Mucosa of gallbladder (tissue), 1 donor: ENCODE data around the gene SLC4A8. TPM values are rescaled to one million over a fixed set of nuclear protein-coding genes. Genes with fewer than 3 reads are reported as not detected.
A peak's percentile ranks its signal among the peaks of the same experiment; 100 is the strongest.
"Not testable (repeated sequence)": the region's sequence is repeated elsewhere in the genome, so short reads cannot be mapped to it uniquely, and the experiment has no call there.

Source experiments
- DNase-seq: peaks from one replicate; pipeline ENCODE4 v3.0.0-alpha.2; 2020; ENCODE audit warnings: low spot score
- total RNA-seq: library from RNA; stranded (reverse); gene quantifications from one replicate; pipeline ENCODE4 v1.2.1, GENCODE V29; 2021
- donor health status: DM: no; HTN: no; CAD: no.

SLC4A8 gene
- total RNA-seq, 1 donor from 2014 or later, result 2.6 TPM

DNA sequence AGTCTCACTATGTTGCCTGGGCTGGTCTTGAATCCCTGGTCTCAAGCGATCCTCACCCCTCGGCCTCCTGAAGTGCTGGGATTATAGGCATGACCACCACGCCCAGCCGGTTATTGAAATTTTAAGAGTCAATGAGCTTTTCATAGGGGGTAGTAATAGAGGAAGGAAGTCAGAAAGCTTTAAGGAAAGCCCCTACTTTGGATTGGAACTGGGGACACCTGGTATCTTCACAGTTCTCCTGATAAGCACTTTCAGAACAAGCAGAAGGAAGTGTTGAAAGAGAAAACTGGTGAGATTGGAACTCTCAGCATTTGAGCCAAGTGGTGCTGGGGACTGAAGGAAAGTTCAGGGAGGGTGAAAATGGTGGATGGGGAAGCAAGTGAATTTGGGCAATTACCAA, 5.1 kb downstream of the SLC4A8 start:
- no peak for DNase-seq

DNA sequence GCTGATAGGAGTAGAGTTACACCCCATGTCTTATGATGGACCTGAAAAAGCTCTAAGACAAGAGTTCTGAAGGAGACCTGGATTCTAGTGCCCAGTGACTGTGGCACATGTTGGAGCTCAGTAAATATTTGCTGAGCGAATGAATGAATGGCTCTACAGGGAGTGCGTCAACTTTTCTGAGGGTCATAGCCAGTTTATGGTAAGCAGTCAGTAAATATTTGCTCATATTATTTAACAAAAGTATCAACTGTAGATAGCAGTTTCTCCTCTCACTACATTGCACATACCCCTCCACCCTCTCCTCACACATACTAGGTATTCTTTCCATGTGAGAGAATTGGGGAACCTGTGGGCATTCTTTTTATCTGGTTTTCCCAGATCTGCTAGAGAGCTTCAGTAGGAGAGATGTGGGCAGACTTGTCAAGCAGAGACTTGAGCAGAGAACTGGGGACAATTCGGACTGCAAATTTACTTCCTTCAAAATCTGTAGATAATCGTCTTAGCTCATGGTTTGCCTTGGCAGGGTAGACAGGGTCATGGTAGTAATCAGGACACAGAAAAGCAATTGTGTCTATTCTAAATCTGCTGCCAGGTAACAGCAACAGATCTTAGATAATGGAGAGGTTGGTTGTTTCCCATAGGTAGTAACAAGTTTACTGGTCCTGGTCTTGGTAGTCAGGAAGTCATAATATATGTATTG, 5.7 kb downstream of the SLC4A8 start:
- DNase-seq, result peak; percentile 16

DNA sequence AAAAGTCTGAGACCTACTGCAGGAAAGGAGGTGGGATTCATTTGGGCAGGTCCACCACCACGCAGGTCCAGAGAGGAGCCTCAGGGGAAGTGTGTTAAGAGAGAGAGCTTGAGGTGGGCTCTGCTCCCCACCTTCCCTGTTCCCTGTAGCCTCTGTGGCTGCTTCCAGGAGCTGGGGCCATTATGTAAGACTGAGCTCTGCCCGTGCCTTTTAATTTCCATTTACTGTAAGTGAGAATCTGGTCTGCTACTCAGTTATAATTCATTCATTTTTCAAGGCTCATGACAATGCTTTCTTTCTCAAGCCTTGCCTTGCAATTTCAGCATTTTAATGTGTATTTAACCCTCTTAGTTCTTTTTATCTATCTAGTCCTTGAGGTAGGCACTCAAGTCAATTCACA, 8.3 kb downstream of the SLC4A8 start:
- DNase-seq, result no peak

DNA sequence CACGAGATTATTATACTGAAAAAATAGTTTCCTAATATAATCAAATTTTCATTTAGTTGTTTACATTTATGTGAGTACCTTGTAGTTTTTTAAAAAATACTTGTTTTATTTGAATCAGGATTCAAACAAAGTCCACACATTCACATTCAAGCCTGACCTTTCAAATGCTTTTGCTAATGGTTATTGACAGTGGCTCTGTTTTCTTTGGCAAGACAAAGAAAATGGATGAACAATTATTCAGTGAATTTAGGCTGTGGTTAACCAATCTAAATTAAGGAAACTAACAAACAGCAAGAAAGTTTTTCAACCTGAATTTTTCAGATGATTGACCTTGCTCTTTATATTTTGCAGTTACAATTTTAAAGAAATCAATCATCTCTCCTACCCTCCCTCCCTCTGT, 9.7 kb downstream of the SLC4A8 start:
- DNase-seq, result no peak

DNA sequence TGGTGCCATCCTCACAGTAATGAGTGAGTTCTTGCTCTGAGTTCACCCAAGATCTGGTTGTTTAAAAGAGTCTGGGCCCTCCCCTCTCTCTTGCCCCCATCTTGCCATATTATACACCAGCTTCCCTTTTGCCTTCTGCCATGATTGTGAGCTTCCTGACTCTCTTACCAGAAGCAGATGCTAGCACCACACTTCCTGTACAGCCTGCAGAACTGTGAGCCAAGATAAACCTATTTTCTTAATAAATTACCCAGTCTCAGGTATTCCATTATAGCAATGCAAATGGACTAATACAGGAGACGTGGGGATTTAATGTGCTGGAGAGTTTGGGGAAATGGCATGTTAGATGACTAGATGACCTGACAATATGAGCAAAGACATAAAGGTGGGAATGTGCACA, 12.8 kb downstream of the SLC4A8 start:
- no peak for DNase-seq

DNA sequence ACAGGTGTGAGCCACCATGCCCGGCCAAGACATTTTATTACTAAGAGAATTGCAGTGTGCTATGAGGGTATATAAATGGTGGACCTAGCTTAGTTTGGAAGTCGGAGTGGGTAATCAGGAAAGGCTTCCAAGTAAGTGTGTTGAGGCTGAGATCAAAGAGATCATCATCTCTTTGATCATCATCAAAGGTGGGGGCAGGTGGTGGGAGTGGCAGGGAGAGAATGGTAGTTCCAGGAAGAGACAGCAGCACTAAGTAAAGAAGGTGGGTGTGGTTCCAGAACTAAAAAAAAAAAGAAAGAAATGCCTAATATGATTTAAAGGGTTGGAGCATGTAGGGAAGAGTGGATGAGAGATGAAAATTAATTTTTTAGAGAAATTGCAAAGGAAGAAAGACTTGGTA, 14.7 kb downstream of the SLC4A8 start:
- DNase-seq, result no peak

DNA sequence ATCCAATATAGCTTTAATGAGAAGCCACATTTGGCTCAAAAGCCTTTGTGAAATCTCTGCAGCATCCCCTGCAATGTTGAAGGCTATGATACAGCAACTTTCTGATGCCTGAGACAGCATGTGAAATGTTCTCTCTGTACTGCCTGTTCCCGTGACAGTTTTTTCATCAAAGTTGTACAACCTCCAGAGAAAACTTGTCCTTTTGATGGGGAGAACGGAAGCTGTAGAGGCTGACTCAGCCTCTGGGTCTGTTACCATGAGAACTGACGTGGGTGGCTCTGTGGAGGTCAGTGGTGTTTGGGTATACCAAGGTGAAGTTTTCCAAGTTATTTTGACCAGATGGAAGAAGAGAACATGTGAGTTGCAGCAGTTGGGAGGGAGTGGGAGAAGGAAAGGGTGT, 17.0 kb downstream of the SLC4A8 start:
- no peak for DNase-seq

DNA sequence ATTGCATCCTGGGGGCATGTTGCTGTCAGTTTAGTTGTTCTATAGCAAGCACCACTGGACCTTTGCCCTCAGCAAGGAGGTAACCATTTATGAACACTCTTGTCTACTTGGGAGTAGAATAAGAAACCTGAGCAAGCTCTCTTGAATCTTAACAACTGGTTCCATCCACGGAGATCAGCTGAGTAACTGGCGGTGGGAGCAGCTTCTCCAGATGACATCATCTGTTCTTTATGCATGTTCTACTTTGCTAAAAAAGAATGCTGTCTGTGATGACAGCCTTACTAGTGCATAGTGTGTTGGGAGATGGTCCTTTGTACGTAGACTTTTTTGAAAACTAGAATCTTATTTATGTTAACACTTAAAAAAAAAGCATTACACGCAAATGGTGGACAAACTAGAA, 17.7 kb downstream of the SLC4A8 start:
- DNase-seq, result no peak

DNA sequence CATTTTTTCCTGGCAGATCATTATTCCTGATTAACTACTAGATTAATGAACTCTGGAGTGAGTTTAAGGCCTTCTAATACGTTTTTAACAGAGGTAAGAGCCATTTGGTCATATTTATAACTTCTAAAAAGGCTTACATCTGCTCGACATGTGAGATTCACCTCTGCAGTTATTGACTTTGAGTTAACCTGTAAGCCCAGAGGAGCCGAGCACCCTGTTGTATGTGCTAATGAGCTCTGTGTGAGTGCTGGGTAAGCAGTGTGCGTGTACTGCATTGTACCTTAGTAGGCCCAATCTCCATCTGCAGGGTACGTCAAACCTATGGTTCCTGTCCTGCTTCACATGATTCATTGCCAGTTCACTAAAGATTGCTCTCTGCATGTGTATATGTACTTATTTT, 18.9 kb downstream of the SLC4A8 start:
- DNase-seq, result no peak

DNA sequence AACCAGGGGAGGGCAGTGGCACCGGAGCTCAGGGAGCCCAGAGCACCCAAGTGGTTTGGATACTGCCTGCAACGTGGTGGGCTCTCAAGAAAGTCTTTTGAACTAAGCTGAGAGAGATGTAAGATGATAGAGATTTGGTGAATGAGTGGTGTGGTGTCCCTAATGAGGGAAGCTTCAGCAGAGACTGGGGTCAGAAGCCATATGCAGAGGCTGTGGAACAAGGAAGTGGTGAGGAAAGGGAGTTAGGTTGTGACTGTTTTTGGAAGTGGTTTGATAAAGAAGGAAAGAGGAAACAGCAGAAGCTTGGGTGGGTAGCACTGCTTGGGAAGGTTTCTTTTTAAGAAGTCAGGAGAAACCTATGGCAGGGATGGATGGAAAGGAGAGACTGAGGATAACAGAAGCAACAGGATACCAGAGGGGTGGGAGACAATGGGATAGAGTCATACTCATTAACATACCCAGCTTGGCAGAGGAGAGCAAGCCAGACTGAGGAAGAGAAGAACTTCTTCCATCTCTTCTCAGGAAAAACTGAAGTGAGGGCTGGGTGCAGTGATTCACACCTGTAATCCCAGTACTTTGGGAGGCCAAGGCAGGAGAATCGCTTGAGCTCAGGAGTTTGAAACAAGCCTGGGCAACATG, 24.1 kb downstream of the SLC4A8 start:
- DNase-seq, result no peak

DNA sequence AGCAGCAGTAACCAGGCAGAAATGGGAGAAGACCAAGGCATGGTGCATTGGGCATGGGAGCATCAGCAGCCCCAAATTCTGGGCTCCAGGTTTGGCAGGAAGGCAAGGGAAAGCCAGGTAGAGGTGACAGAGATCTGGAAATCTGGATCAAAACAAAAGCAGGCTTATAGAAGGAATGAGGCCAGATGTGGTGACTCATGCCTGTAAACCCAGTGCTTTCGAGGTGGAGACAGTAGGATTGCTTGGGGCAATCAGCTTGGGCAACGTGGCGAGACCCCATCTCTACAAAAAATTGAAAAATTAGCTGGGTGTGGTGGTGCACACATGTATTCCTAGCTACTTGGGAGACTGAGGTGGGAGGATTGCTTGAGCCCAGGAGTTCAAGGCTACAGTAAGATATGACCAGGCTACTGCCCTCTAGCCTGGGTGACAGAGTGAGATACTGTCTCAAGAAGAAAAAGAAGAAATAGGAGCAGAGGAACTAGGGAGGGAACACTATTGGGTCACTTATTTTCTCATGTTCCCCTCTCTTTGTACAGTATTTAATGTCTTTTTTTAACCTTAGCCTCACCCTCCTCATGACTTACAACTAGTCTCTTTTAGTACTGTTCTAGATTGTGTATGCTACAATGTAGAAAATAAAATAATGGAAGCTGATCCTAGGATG, 25.1 kb downstream of the SLC4A8 start:
- no peak for DNase-seq

DNA sequence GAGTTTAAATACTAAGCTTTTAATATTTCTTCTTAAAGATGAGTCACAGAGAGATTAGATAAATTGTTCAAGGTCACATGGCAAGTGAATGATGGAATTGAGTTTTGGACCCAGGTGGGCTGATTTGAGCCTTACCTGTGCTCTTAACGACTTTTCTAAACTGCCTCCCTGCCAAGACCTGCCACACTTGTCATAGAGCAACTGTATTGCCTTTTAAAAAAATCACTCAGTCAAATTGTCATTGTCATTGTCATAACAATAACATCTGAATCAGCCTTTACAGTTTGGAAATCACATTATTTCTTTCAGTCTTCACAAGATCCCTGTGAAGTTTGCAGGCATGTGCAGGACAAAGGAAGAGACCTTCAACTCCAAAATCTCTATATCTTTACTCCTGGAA, 25.7 kb downstream of the SLC4A8 start:
- no peak for DNase-seq

DNA sequence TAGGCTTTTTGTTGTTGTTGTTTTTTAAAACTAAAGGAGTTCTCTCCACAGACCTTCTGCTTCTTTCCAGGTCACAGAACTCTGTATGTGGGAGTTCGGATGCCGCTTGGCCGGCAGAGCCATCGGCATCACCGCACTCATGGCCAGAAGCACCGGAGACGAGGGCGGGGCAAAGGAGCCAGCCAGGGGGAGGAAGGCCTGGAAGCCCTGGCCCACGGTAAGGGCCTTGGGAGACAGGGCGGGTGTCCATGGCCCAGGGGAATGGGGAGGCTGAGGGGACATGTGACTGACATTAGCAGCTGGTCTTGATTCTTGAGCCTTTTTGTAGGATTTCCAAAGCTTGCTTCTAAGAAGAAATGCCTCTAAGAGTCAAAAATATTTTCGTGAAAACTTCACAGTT, 26.2 kb downstream of the SLC4A8 start:
- no peak for DNase-seq

DNA sequence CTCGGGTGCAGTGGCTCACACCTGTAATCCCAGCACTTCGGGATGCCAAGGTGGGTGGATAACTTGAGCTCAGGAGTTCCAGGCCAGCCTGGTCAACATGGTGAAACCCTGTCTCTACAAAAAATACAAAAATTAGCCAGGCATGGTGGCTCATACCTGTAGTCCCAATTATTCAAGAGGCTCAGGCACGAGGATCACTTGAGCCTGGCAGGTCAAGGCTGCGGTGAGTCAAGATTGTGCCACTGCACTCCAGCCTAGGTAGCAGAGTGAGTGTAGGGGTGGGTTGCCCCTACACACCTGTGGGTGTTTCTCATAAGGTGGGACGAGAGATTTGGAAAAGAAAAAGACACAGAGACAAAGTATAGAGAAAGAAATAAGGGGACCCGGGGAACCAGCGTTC, 29.4 kb downstream of the SLC4A8 start:
- not testable (repeated sequence) for DNase-seq

DNA sequence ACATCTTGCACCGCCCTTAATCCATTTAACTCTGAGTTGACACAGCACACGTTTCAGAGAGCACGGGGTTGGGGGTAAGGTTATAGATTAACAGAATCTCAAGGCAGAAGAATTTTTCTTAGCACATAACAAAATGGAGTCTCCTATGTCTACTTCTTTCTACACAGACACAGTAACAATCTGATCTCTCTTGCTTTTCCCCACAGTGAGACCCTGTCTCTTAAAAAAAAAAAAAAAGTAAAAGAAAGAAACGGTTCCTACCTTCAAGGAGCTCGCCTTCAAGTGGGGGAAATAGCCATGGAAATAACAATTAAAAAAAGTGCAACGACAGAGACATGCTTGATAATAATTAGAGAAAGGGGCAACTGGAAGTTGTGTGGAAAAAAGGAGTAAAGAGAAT, 30.4 kb downstream of the SLC4A8 start:
- DNase-seq, result not testable (repeated sequence)

DNA sequence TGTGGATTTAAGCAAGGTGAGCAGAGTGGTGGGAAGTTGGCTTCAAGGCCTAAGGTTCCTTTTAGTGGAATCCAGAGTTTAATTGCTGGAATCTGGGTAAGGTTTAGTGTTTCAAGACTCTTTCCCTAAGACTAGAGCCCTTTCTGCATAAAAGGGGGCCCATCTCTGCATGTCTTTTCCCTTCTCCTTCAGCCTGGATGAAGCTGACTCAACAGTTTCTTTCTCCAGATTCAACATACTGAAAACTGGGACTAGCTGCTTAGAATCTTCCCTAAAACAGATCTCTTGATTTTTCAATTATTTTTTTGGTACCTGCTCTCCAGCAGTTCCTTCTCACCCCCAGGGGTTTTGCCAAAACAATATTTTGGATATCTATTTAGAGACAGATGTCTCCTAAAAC, 34.0 kb downstream of the SLC4A8 start:
- DNase-seq, result no peak

DNA sequence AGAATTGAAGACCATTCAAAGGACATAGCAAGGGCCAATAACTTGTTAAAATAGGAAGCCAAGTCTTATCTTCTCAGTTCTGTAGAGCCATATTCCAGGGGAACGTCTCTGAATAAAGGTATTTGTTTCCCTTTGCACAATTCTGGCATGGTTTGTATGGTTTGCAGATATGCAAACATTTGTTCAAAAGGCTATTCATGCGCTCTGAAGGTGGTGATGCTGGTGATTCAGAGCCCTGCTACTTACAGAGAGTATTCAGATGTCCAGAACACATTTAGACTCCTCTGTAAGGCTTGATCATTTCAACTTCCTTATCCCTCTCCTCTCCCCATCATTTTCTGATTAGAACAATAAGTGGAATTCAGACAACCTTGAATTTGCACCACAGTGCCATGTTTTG, 35.9 kb downstream of the SLC4A8 start:
- no peak for DNase-seq

DNA sequence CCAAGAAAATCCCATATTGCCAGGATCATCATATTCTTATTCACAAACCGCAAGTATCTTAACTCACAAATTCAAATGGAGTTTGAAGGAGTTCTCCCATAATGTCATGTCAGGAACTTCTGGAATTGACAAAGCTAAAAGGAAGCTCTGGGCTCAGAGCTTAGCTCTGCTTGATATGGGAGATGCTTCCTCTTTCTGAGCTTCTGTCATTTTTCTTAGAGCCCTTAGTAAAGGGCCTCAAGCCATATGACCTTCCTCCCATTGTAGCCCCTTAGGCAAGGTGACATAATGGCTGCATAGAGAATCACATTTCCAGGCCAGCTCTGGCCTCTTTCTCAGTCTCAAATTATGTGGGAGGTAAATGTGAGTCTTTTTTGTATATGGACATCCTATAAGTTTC, 40.9 kb downstream of the SLC4A8 start:
- no peak for DNase-seq

DNA sequence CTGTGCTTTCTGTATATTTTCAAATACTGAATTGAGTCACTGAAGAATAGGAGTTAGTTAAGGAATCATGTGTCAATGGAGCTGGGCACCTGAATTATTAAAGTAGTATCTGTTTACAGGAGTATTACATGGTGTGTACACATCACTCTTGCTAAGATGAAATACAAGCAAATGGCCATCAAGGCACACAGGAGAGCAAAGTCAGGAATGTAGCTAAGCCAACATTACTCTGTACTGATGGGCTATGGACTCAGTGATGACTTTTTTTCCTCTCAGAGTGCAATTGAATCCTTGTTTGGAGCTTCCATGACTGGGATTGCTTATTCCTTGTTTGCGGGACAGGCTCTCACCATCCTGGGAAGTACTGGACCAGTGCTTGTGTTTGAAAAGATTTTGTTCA, 45.5 kb downstream of the SLC4A8 start:
- no peak for DNase-seq

DNA sequence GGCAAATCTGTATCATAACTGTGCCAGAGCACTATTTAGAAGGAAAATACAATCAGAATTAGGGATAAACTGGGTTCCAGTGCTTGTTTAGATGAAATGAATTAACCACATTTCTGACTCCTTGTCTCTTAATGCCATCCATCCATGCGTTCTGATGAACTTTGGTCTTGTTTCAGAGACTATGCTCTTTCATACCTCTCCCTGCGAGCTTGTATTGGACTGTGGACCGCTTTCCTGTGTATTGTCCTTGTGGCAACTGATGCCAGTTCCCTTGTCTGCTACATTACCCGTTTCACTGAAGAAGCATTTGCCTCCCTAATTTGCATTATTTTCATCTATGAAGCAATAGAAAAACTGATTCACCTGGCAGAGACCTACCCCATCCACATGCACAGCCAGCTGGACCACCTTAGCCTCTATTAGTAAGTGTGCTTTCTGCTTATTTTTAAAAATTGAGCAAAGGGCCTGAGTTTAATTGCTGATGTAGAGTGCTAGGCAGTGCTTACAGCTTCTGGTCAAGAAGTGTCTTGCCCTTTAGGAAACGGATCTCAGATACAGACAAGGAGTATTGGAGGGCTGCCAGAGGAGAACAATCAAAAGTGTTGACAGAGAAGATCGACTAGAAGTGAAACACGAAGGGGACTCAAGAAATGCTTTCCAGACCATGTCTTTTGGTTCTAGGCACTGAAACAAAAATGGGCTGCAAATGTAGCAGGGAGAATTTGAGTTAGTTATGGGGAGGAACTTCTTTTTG, 46.7 kb downstream of the SLC4A8 start:
- peak; percentile 45 for DNase-seq

DNA sequence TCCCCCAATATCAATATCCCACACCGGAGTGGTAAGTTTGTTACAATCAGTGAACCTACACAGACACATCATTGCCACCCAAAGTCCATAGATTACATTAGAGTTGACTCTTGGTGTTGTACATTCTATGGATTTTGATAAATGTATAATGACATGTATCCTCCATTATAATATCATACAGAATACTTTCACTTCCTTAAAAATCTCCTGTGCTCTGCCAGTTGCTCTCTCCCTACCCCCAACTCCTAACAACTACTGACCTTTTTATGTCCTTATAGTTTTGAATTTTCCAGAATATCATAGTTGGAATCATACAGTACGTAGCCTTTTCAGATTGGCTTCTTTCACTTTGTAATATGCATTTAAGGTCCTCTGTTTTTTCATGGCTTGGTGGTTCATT, 48.4 kb downstream of the SLC4A8 start:
- no peak for DNase-seq

DNA sequence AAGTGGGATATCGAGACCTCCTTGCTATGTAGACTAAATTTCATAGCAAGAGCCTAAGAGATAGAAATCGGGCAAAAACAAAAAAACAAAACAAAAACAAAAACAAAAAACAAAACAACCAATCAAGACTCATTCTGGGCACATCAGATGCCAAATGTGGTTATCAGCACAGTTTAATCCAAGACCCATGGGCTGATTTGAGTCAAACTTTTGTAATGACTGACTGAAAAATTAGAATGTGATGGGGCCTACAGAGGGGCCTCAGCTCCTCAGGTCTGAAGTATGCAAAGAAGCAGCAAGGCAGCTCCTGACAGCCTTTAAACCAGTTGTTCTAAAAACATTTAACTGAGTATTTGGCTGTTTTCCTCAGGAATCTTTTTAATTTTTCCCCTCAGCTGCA, 49.3 kb downstream of the SLC4A8 start:
- DNase-seq, result no peak

DNA sequence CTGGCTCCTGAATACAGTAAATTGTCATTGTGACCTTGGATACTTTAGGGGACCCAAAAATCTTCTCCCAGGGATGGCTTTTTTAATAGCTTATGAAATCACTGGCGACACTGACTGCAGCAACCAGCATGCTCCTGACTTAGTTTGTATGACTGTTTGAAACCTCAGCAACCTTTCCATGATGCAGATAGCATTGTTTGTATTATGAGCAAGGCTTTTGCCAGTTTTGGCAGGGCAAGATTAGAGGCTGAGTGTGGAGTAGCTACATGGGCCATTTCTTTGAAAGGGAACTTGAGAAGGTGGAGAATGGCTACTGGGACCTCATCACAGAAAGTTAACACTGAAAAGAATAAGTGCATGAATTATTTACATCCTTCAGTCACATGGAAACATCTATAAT, 50.9 kb downstream of the SLC4A8 start:
- DNase-seq, result no peak
